ENCODE data around the gene SMAD3.

The SMAD3 gene

GRCh38 chr15:67241132-67241855 is 175.9 kb downstream of the SMAD3 start:
- DNase-seq (ENCODE audit: insufficient read length) = peak; percentile 41
- peak; percentile 81 for FAIRE-seq
- TF ChIP-seq POLR2A (IDR thresholded peaks at IDR 0.05; ENCODE audit: low read depth, low read length) = no peak
- TF ChIP-seq POLR2AphosphoS5 (IDR thresholded peaks at IDR 0.05; ENCODE audit: low read depth, low read length) = no peak
- TF ChIP-seq TAF1 (IDR thresholded peaks at IDR 0.05; ENCODE audit: borderline replicate concordance, low read depth, low read length) = no peak

- DNase-seq (ENCODE audit: insufficient read length) = no peak
- FAIRE-seq = no peak
- no peak for TF ChIP-seq POLR2AphosphoS5 (IDR thresholded peaks at IDR 0.05; ENCODE audit: low read depth, low read length)
- no peak for TF ChIP-seq POLR2A (IDR thresholded peaks at IDR 0.05; ENCODE audit: low read depth, low read length)
- no peak for TF ChIP-seq TAF1 (IDR thresholded peaks at IDR 0.05; ENCODE audit: borderline replicate concordance, low read depth, low read length)
Observed at GRCh38 chr15:67242708-67243111, 177.3 kb downstream of the SMAD3 start.

Measured in GM12892 (cell line).